ENCODE results near the gene CYLD.

CYLD gene

GRCh38 chr16:50741781-50742575, at the start of gene CYLD:
Gene CYLD (plus strand): TSS chr16:50742086. CDS start chr16:50749699, 7,613 bp downstream.
- H3K4me3 ChIP-seq (replicated peaks; ENCODE audit: low read depth, low read length): peak within 1 kb of the TSS; percentile 66
- TF ChIP-seq, protein P1, sequence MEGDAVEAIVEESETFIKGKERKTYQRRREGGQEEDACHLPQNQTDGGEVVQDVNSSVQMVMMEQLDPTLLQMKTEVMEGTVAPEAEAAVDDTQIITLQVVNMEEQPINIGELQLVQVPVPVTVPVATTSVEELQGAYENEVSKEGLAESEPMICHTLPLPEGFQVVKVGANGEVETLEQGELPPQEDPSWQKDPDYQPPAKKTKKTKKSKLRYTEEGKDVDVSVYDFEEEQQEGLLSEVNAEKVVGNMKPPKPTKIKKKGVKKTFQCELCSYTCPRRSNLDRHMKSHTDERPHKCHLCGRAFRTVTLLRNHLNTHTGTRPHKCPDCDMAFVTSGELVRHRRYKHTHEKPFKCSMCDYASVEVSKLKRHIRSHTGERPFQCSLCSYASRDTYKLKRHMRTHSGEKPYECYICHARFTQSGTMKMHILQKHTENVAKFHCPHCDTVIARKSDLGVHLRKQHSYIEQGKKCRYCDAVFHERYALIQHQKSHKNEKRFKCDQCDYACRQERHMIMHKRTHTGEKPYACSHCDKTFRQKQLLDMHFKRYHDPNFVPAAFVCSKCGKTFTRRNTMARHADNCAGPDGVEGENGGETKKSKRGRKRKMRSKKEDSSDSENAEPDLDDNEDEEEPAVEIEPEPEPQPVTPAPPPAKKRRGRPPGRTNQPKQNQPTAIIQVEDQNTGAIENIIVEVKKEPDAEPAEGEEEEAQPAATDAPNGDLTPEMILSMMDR (IDR thresholded peaks at IDR 0.05; ENCODE audit: low read depth, low read length, missing control alignments): no peak
- peak; percentile 94 for DNase-seq (ENCODE audit: extremely low read depth, low read depth)

- no peak for DNase-seq (ENCODE audit: extremely low read depth, low read depth)
- H3K4me3 ChIP-seq (replicated peaks; ENCODE audit: low read depth, low read length): no peak overlapping the region
- TF ChIP-seq, protein P1 (IDR thresholded peaks at IDR 0.05; ENCODE audit: low read depth, low read length, missing control alignments): no peak
These were observed 49.3 kb upstream of the CYLD start for GRCh38 chr16:50692644-50692998.

DNA sequence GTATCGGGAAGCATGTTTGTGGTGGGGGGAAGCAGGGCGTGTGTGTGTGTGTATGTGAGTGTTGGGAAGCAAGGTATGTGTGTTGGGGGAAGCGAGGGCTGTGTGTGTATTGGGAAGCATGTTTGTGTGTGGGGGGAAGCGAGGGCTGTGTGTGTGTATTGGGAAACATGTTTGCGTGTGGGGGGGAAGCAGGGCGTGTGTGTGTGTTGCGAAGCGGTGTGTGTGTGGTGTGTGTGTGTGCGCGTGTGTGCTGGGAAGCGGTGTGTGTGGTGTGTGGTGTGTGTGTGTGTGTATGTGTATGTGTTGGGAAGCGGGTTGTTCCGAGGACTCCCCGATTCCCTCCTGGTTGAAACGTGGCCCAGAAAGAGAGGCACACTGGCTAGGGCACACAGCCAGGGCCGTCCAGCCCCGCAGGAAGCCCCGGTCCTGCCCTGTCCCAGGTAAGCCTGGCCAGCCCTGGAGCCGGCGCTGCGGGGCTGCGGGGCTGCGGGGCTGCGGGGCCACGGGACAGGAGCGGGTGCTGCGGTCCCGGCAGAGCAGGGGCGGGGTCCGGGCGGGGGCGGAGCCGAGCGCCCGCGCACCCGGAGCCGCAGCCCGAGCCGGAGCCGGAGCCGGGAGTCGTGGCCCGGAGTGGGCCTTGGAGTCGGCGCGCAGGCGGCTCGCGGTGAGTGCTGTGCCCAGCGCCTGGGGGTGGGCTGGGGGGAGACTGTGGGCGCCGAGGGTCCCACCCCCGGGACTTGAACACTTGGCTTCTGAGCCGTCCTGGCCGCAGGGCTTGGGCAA, 48.7 kb upstream of the CYLD start, which contains the start of gene NOD2:
Gene NOD2 (plus strand): TSS at position 608 of the 783 bp plus-strand sequence. CDS start 5,890 bp downstream, outside the sequence.
- DNase-seq (ENCODE audit: extremely low read depth, low read depth): no peak
- TF ChIP-seq, protein P1 (IDR thresholded peaks at IDR 0.05; ENCODE audit: low read depth, low read length, missing control alignments): no peak
- H3K4me3 ChIP-seq (replicated peaks; ENCODE audit: low read depth, low read length): no peak within 1 kb of the TSS

GRCh38 chr16:50694206-50694605, 47.7 kb upstream of the CYLD start:
- no peak overlapping the region for H3K4me3 ChIP-seq (replicated peaks; ENCODE audit: low read depth, low read length)
- no peak for DNase-seq (ENCODE audit: extremely low read depth, low read depth)
- TF ChIP-seq, protein P1 (IDR thresholded peaks at IDR 0.05; ENCODE audit: low read depth, low read length, missing control alignments): no peak

- H3K4me3 ChIP-seq (replicated peaks; ENCODE audit: low read depth, low read length): no peak overlapping the region
- no peak for DNase-seq (ENCODE audit: extremely low read depth, low read depth)
- TF ChIP-seq, protein P1 (IDR thresholded peaks at IDR 0.05; ENCODE audit: low read depth, low read length, missing control alignments): no peak
These were observed 46.6 kb upstream of the CYLD start for GRCh38 chr16:50695017-50696000.

DNA sequence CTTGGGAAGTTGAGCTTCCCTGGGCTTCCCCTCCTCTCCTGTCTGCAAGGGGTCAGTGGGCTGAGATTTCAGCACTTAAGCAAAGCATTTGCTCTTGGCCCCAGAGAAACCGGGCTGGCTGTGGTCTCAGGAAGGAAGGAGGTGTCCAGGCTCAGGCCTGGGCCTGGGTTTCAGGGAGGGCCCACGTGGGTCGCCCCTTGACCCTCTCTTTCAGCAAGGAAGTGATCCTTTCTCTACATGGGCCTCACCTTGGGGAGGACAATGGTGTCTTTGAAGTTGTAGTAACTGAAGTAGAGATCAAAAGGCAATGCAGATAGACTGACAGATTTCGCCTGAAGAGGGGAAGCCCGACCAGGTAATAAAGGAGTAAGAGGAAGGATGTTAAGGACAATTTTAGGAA, 45.8 kb upstream of the CYLD start:
- TF ChIP-seq, protein P1 (IDR thresholded peaks at IDR 0.05; ENCODE audit: low read depth, low read length, missing control alignments): no peak
- H3K4me3 ChIP-seq (replicated peaks; ENCODE audit: low read depth, low read length): no peak overlapping the region
- DNase-seq (ENCODE audit: extremely low read depth, low read depth): no peak

All from HFF-Myc (cell line).